ENCODE measurements around the gene CNDP1.

CNDP1 gene

DNA sequence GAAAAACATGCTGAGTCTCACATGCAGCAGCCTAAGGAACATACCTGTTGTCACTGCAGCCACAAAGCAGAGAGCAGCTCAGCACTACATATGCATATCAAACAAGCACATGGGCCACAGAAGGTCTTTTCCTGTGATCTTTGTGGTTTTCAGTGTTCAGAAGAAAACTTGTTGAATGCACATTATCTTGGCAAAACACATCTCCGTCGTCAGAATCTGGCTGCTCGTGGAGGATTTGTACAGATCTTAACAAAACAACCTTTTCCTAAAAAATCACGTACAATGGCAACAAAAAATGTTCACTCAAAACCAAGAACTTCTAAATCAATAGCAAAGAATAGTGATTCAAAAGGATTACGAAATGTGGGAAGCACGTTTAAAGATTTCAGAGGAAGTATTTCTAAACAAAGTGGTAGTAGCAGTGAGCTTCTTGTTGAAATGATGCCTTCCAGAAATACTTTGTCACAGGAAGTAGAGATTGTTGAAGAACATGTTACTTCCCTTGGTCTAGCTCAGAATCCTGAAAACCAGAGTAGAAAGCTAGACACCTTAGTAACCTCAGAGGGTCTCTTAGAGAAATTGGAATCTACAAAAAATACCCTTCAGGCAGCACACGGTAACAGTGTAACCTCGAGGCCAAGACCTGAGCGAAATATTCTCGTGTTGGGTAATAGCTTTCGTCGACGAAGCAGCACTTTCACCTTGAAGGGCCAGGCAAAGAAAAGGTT is 97.5 kb downstream of the CNDP1 start:
- DNase-seq, result peak; percentile 29 to 76

DNA sequence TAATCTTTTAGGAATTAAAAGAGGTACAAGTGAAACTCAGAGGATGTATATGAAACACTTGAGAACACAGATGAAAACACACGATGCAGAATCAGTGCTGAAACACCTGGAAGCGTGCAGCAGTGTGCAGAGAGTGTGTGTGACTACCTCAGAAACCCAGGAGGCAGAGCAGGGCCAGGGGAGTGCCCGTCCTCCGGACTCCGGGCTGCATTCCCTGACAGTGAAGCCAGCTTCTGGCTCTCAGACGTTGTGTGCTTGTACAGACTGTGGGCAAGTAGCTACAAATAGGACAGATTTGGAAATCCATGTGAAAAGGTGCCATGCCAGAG is 98.0 kb downstream of the CNDP1 start:
- no peak for DNase-seq

DNA sequence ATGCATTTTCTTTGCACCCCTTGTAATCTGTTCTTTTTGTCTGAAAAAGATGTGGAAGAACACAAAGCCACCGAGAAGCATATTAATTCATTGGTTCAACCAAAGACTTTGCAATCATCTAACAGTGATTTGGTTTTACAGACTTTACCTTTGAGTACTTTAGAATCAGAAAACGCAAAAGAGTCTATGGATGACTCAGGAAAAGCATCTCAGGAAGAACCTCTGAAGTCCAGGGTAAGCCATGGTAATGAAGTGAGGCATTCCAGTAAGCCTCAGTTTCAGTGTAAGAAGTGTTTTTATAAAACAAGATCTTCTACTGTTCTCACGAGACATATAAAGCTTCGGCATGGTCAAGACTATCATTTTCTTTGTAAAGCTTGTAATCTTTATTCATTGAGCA is 98.6 kb downstream of the CNDP1 start:
- DNase-seq, result no peak

DNA sequence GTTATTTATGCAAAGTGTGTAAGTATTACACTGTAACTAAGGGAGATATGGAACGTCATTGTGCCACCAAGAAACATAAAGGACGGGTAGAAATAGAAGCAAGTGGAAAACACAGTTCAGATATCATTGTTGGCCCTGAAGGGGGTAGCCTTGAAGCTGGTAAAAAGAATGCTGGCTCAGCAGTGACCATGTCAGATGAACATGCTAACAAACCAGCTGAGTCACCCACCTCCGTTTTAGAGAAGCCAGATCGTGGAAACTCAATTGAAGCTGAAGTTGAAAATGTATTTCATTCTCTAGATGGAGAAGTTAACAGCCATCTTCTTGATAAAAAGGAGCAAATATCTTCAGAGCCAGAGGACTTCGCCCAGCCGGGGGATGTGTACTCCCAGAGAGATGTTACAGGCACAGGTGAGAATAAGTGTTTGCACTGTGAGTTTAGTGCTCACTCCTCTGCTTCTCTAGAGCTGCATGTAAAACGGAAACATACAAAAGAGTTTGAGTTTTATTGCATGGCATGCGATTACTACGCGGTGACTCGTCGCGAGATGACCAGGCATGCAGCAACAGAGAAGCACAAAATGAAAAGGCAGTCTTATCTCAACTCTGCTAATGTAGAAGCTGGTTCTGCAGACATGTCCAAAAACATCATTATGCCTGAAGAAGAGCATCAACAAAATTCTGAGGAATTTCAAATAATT is 99.5 kb downstream of the CNDP1 start:
- DNase-seq, result peak in 1 of 2 donors; percentile 4

DNA sequence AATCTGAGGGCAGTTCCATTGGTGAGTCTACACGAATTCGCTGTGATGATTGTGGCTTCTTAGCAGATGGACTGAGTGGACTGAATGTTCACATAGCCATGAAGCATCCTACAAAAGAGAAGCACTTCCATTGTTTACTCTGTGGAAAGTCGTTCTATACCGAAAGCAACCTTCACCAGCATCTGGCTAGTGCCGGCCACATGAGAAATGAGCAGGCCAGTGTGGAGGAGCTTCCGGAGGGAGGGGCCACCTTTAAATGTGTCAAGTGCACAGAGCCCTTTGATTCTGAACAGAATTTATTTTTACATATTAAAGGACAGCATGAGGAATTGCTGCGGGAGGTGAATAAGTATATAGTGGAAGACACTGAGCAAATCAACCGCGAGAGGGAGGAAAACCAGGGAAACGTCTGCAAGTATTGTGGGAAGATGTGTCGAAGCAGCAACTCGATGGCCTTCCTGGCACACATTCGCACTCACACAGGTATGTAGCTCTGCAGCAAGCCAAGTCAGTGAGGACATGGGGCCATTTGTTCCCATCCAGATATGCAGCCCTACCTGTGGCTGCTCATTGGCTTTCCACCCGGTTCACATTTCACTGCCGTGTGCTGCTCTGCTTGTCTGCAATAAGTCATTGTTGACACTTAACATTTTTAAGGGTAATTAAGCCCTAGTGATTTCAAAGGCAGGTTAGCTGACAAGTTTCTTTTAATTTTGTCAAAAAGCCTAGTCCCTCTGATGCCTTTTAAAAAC is 101.1 kb downstream of the CNDP1 start:
- DNase-seq, result no peak
